Activated naive CD8-positive, alpha-beta T cell treated with anti-CD3 and anti-CD28 coated beads, Interleukin-2, amount 10 ng/mL, durations not matched to agents 7 days and 5 days (primary cell): ENCODE measurements around the gene ZNF609. TPM values are rescaled to one million over a fixed set of nuclear protein-coding genes. Genes with fewer than 3 reads are reported as not detected.

ENCODE experiments used
- ATAC-seq: fragments of 150-1000 bp; cut with Tn5 transposase; one replicate; pipeline ENCODE4 v1.10.0; 2021; ENCODE audit warnings: low read depth, moderate library complexity
- POLR2A ChIA-PET: fragments of 350-600 bp; sonication (Branson Sonifier 250); formaldehyde crosslinking; loops from one replicate; lab custom pipeline; 2021; ENCODE audit warnings: antibody characterized with exemption; lab: Charles Lee
- DNase-seq: peaks from one replicate; pipeline ENCODE4 v3.0.0; 2021
- H3K27ac Mint-ChIP-seq: one replicate; pipeline ENCODE4 v1.8.0; 2022; ENCODE audit warnings: mild to moderate bottlenecking, mixed read lengths
- H3K27me3 Mint-ChIP-seq: one replicate; pipeline ENCODE4 v1.8.0; 2022; ENCODE audit warnings: mild to moderate bottlenecking, moderate library complexity, mixed read lengths
- H3K36me3 Mint-ChIP-seq: one replicate; pipeline ENCODE4 v1.8.0; 2021; ENCODE audit warnings: mild to moderate bottlenecking, mixed read lengths
- H3K4me1 Mint-ChIP-seq: one replicate; pipeline ENCODE4 v1.8.0; 2021; ENCODE audit warnings: mixed read lengths
- H3K4me3 Mint-ChIP-seq: one replicate; pipeline ENCODE4 v1.8.0; 2022; ENCODE audit warnings: mild to moderate bottlenecking, moderate library complexity, mixed read lengths
- H3K9me3 Mint-ChIP-seq: one replicate; pipeline ENCODE4 v1.8.0; 2021; ENCODE audit warnings: mixed read lengths
- total RNA-seq, 2 experiments: library from RNA; stranded (reverse); gene quantifications; one replicate each; pipeline ENCODE4 v1.2.3, GENCODE V29; 2021

Gene ZNF609
- total RNA-seq, 2 experiments from 2014 or later, result 52.2 to 57.2 TPM

DNA sequence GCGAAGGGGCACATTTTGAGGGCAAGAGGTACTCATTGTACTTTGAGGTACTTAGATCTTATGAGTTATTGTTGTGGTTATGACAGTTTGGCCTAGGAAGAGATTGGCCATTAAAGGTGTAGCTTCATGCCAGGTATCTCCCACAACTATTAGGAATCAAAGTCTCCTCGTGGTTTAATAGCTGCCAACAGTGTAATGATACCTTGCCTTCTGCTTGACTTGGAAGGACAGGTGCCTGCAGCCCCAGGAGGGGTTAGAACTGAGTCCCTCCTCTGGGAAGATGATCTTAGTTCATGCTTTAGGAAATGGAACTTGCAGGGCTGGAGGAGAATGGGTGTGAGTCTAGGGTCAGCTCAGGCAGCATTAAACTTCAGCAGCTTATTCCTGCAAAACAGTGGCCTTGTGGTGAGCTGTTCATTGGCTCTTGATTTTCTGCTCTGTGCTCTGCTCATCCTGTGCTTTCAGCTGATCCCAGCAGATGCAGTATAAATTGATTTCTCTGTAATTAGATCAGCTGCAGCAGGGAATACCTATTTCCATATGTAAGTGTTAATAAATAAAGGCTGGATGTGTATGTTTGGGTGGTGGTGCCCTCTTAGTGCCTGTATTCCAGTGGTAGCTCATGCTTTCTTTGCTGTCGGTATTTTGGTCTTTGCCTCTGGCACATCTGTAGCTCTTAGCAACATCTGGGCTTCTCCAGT is 40.5 kb downstream of the ZNF609 start:
- no peaks in the 10 kb centered on the region for H3K27me3 Mint-ChIP-seq
- no peak for ATAC-seq
- POLR2A ChIA-PET, result interaction anchor here (0.6 kb wide), 2 partner anchors 23 to 114 kb away, joined by 3 read pairs; partner anchors contain the start of gene TRIP4
- DNase-seq, result no peak
- no peak overlapping the region for H3K27ac Mint-ChIP-seq
- H3K9me3 Mint-ChIP-seq, result no peaks in the 10 kb centered on the region
- H3K4me1 Mint-ChIP-seq, result peaks cover 51% of the 10 kb centered on the region
- H3K36me3 Mint-ChIP-seq, result peaks cover 38% of the 10 kb centered on the region
- no peak overlapping the region for H3K4me3 Mint-ChIP-seq

DNA sequence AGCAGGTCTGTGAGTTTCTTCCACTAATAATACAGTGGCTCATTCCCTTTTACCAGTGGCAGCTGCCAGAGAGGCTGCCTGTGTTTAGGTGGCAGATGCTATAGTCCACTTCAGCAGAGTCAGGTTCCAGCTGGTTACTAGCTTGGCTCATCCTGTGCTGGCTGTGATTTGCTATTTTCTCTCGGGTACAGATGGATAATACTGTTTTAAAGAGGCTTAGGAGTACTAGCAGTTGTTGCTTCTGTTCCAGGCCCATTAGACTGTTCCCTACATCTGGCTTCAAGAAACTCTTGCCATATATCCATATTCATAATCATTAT is 41.0 kb downstream of the ZNF609 start:
- DNase-seq, result no peak

DNA sequence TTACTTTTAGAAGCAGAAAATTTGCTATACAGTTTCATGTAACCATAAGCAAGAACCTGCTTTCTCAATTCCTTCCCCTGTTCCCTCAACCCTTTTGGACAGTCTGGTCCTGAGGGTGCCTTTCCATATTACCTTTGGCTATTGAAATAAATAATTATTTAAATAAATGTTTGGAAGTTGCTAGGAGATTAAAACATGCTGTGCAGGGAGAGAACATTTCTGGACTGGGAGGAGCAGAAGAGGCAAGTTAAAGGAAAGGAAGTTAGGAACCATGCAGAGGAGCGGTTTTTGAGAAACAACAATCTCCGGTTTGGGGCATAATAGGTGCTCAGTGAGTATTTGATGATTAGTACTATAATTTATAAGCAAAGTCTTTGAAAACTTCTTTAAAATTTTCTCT is 41.8 kb downstream of the ZNF609 start:
- Mint-ChIP-seq H3K4me3 (peak overlapping the region; percentile 57), H3K4me1 (peaks cover 56% of the 10 kb centered on the region), H3K27me3 (no peaks in the 10 kb centered on the region), H3K36me3 (peaks cover 30% of the 10 kb centered on the region), H3K9me3 (no peaks in the 10 kb centered on the region), H3K27ac (peak overlapping the region; percentile 87)
- DNase-seq (no peak), ATAC-seq (no peak)
- POLR2A ChIA-PET, result interaction anchor here (0.7 to 1.8 kb wide), 3 partner anchors 53 to 132 kb away, joined by 4 to 6 read pairs (median 4); no protein-coding TSS in a partner anchor

More for the DNA sequence above, 41.0 kb downstream of the ZNF609 start:
- Mint-ChIP-seq H3K4me3 (no peak overlapping the region), H3K36me3 (peaks cover 33% of the 10 kb centered on the region), H3K9me3 (no peaks in the 10 kb centered on the region), H3K27me3 (no peaks in the 10 kb centered on the region), H3K27ac (peak overlapping the region; percentile 21), H3K4me1 (peaks cover 51% of the 10 kb centered on the region)
- ATAC-seq, result no peak
- POLR2A ChIA-PET, result interaction anchor here (0.6 kb wide), 2 partner anchors 24 to 114 kb away, joined by 3 read pairs; partner anchors contain the start of gene TRIP4

DNA sequence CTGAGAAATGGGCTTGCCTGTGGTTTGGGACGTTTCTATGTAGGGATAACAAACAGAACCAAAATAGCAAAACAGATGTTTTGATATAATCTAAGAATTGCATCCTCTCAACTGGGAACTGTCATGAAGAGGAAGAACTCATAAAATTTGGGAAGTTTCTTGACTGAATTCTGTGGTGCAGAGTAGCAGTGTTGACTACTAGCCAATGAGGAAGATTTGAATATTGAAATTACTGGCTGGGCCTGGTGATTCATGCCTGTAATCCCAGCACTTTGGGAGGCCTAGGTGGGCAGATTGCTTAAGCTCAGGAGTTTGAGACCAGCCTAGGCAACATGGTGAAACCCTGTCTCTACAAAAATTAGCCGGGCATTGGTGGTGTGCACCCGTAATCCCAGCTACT is 42.2 kb downstream of the ZNF609 start:
- POLR2A ChIA-PET, result interaction anchor here (0.7 to 1.8 kb wide), 3 partner anchors 54 to 132 kb away, joined by 4 to 6 read pairs (median 4); no protein-coding TSS in a partner anchor
- DNase-seq (no peak), ATAC-seq (no peak)
- H3K36me3 Mint-ChIP-seq, result peaks cover 30% of the 10 kb centered on the region
- peaks cover 60% of the 10 kb centered on the region for H3K4me1 Mint-ChIP-seq
- H3K27ac Mint-ChIP-seq, result peak overlapping the region; percentile 87
- H3K4me3 Mint-ChIP-seq, result peak overlapping the region; percentile 57
- no peaks in the 10 kb centered on the region for H3K27me3 Mint-ChIP-seq
- no peaks in the 10 kb centered on the region for H3K9me3 Mint-ChIP-seq

DNA sequence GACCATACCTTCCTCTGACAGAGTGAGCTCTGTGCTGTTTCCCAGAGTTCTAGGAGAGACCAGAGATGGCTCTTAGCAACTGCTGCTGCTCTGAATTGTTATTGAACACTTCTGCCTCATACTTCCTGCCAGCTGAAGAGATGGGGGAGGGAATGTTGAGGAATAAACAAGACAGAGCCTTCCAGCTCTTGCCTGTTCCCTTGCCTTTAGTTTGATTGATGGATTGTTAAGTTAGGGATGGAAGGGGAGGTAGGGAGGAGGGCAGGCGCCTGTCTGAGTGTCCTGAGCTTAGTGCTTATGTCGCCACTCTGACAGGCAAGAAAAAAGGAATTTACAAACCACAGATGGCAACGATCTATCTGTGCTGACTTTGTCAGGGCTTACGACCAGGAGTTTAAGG is 42.8 kb downstream of the ZNF609 start:
- Mint-ChIP-seq H3K9me3 (no peaks in the 10 kb centered on the region), H3K4me1 (peaks cover 64% of the 10 kb centered on the region), H3K4me3 (peak overlapping the region; percentile 57), H3K36me3 (peaks cover 30% of the 10 kb centered on the region), H3K27ac (peak overlapping the region; percentile 87), H3K27me3 (no peaks in the 10 kb centered on the region)
- ATAC-seq (peak; percentile 29), DNase-seq (no peak)
- POLR2A ChIA-PET, result interaction anchor here (0.5 to 1.8 kb wide), 8 partner anchors 9 to 131 kb away, joined by 3 to 4 read pairs (median 3); no protein-coding TSS in a partner anchor

DNA sequence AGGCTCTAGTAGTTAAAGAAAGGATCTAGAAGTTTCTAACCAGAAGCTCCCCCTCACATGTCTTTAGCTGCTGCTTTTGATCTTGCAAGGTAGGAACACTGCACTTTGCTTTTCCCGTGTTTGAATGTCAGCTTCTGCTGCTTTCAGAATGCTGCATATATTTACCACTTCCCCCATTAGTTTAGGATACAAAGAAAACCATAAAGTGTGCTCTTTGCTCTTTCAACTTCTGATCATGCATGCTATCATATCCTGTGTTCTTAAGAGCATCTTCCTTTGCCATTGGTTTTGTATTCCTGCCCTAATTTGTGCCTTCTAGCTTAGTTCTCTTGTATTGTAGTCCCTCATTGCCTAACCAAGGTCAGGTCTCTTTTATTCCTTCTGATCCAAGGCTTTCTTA is 43.3 kb downstream of the ZNF609 start:
- no peaks in the 10 kb centered on the region for H3K27me3 Mint-ChIP-seq
- H3K36me3 Mint-ChIP-seq, result peaks cover 28% of the 10 kb centered on the region
- no peaks in the 10 kb centered on the region for H3K9me3 Mint-ChIP-seq
- H3K27ac Mint-ChIP-seq, result peak overlapping the region; percentile 87
- POLR2A ChIA-PET, result interaction anchor here (0.5 to 1.8 kb wide), 7 partner anchors 9 to 131 kb away, joined by 3 to 4 read pairs (median 3); no protein-coding TSS in a partner anchor
- ATAC-seq (peak; percentile 36), DNase-seq (no peak)
- peak overlapping the region; percentile 57 for H3K4me3 Mint-ChIP-seq
- H3K4me1 Mint-ChIP-seq, result peaks cover 64% of the 10 kb centered on the region

DNA sequence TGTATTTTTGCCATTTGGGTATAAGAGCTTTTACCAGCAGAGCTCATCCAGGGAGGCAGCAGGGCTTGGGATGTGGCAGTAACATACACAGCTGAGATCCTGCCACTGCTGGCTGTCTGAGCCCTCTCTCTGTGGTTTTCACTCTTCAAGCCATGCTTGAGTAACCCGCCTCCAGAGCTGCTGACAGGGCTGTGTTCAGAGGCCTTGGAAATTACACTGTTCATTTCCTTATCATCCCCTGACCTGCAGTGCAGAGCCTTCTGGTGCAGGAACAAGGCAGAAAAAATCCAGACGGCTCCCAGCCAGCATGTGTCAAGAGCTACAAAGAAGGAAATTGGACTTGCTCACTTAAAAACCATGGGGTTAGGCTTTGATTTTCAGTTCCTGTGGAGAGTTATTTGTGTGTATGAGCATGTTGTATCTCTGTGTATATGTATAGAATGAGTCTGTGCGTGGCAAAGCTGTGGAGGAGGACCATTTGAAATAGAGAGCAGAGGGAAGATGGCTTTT is 47.0 kb downstream of the ZNF609 start:
- no peak for DNase-seq
- H3K9me3 Mint-ChIP-seq, result no peaks in the 10 kb centered on the region
- peaks cover 4% of the 10 kb centered on the region for H3K36me3 Mint-ChIP-seq
- H3K27me3 Mint-ChIP-seq, result no peaks in the 10 kb centered on the region
- peaks cover 48% of the 10 kb centered on the region for H3K4me1 Mint-ChIP-seq
- peak overlapping the region; percentile 29 for H3K4me3 Mint-ChIP-seq
- H3K27ac Mint-ChIP-seq, result peak overlapping the region; percentile 53
- POLR2A ChIA-PET, result interaction anchor here (0.5 to 1.0 kb wide), 3 partner anchors 18 to 73 kb away, joined by 3 to 4 read pairs (median 3); no protein-coding TSS in a partner anchor
- peak; percentile 74 for ATAC-seq

DNA sequence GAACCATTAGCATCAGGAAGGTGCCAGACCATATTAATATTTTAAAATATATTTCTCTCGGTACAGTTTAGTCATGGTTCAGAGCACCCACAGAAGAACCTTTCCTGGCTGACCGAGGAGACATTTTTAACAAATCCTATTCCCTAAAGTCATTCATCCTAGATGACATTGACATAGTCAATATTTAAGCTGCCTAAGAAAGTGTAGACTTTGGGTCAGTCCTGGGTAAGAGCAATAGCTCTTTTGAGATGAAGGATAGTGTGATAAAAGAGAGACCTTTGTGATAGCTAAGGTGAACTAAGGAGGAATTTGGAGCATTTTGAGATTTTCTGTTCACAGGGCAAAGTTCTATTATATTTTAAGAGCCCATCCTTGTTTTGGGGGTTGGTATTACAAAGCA is 47.5 kb downstream of the ZNF609 start:
- H3K27ac Mint-ChIP-seq, result peak overlapping the region; percentile 35
- H3K4me1 Mint-ChIP-seq, result peaks cover 47% of the 10 kb centered on the region
- H3K36me3 Mint-ChIP-seq, result peaks cover 4% of the 10 kb centered on the region
- no peaks in the 10 kb centered on the region for H3K27me3 Mint-ChIP-seq
- ATAC-seq (no peak), DNase-seq (no peak)
- POLR2A ChIA-PET, result interaction anchor here (0.5 to 0.7 kb wide), 5 partner anchors 19 to 244 kb away, joined by 3 to 8 read pairs (median 3); no protein-coding TSS in a partner anchor
- no peaks in the 10 kb centered on the region for H3K9me3 Mint-ChIP-seq
- no peak overlapping the region for H3K4me3 Mint-ChIP-seq

DNA sequence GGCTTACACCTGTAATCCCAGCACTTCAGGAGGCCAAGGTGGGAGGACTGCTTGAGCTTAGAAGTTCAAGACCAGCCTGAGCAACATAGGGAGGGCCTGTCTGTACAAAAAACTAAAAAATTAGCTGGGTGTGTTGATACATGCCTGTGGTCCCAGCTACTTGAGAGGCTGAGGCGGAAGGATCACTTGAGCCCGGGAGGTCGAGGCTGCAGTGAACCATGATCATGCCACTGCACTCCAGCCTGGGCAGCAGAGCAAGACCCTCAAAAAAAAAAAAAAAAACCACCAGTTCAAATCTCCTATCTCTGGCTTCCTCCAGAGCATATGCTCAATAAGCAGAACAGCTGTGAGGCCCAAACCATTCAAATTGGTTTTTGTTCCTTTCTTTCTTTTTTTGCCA is 53.4 kb downstream of the ZNF609 start:
- POLR2A ChIA-PET, result interaction anchor here (0.7 to 1.0 kb wide), 4 partner anchors 9 to 70 kb away, joined by 3 to 5 read pairs (median 3); no protein-coding TSS in a partner anchor
- no peak for DNase-seq
- no peaks in the 10 kb centered on the region for H3K9me3 Mint-ChIP-seq
- H3K4me3 Mint-ChIP-seq, result peak overlapping the region; percentile 40
- ATAC-seq, result no peak
- peaks cover 43% of the 10 kb centered on the region for H3K4me1 Mint-ChIP-seq
- peaks cover 16% of the 10 kb centered on the region for H3K36me3 Mint-ChIP-seq
- H3K27me3 Mint-ChIP-seq, result no peaks in the 10 kb centered on the region
- peak overlapping the region; percentile 82 for H3K27ac Mint-ChIP-seq

DNA sequence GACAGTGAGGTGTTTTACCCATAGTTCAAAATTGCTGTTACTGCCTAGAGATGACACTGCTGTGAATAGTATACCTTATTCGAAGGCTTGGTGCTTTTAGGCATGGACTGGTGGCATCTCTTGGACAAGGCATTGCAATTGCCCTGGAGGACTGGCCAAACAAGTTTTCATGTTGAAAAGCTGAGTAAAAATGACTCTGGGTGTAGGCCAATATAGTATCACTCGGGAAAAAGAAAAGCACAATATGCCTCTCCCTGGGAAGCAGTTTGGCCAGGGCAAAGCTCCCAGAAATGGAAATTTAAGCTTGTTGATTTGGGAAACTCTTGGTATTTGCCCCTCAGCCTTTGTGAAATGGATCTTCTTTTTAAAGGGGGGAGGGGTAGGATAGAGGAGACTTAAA is 54.8 kb downstream of the ZNF609 start:
- H3K27ac Mint-ChIP-seq, result peak overlapping the region; percentile 81
- peak overlapping the region; percentile 72 for H3K4me3 Mint-ChIP-seq
- H3K4me1 Mint-ChIP-seq, result peaks cover 36% of the 10 kb centered on the region
- peaks cover 16% of the 10 kb centered on the region for H3K36me3 Mint-ChIP-seq
- POLR2A ChIA-PET, result no interaction called here
- DNase-seq, result no peak
- no peaks in the 10 kb centered on the region for H3K9me3 Mint-ChIP-seq
- ATAC-seq, result no peak
- no peaks in the 10 kb centered on the region for H3K27me3 Mint-ChIP-seq

DNA sequence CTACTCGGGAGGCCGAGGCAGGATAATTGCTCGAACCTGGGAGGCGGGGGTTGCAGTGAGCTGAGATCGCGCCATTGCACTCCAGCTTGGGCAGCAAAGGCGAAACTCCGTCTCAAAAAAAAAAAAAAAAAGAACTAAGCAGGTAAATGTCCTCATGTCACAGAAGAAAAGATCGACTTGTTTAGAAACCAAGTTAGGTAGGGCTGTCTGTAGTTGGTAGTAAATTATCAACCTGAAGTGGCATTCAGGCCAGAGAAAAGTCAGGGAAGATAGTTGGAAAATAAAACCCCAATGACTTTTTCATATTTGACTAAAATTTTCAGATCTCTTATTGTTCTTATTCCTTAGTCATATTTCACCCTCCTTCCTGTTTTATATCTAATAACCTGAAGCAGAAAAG is 55.4 kb downstream of the ZNF609 start:
- peaks cover 17% of the 10 kb centered on the region for H3K36me3 Mint-ChIP-seq
- H3K27ac Mint-ChIP-seq, result no peak overlapping the region
- no peak for ATAC-seq
- no peaks in the 10 kb centered on the region for H3K27me3 Mint-ChIP-seq
- H3K9me3 Mint-ChIP-seq, result no peaks in the 10 kb centered on the region
- no peak overlapping the region for H3K4me3 Mint-ChIP-seq
- POLR2A ChIA-PET, result no interaction called here
- no peak for DNase-seq
- peaks cover 36% of the 10 kb centered on the region for H3K4me1 Mint-ChIP-seq

DNA sequence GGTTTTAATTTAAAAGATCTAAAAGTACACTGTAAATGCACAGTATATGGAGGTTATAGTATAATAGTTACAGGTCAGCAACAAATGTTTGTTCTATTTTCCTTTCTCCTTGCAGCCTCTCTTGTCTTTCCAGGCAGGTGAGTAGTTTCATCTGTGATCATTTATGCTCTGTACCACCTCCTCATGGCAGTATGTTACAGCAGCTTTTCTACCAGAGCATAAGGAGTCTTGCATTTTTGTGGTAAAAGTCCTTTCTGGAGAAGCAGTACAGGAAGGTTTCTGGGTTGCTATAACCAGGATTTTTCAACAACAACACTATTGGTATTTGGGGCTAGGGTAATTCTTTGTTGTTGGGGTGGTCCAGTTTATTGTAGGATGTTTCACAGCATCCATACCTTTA is 59.5 kb downstream of the ZNF609 start:
- peaks cover 19% of the 10 kb centered on the region for H3K36me3 Mint-ChIP-seq
- H3K4me3 Mint-ChIP-seq, result no peak overlapping the region
- H3K9me3 Mint-ChIP-seq, result no peaks in the 10 kb centered on the region
- H3K4me1 Mint-ChIP-seq, result peaks cover 18% of the 10 kb centered on the region
- no peaks in the 10 kb centered on the region for H3K27me3 Mint-ChIP-seq
- no peak overlapping the region for H3K27ac Mint-ChIP-seq
- POLR2A ChIA-PET, result no interaction called here
- no peak for ATAC-seq
- DNase-seq, result no peak

DNA sequence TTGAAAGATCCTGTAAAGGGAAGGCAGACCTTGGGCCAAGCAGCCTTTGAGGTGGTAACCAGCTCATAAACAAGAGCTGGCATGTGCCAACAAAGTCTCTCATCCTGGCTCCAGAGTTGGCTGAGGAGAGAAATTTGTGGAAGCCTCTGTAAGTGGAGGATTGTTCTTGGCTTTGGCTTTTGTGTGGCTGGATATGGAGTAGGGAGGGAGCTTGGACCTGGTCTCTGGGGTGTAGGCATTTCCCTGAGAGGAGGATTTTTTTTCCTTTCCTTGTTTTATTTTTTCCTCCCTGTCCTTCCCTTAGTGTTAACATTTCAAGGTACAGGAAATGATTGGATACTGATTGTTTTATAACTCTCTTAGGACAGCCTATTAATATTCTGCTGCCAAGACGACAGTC is 60.8 kb downstream of the ZNF609 start:
- H3K36me3 Mint-ChIP-seq, result peaks cover 19% of the 10 kb centered on the region
- H3K4me1 Mint-ChIP-seq, result peaks cover 15% of the 10 kb centered on the region
- no peak overlapping the region for H3K27ac Mint-ChIP-seq
- DNase-seq (no peak), ATAC-seq (no peak)
- POLR2A ChIA-PET, result no interaction called here
- H3K4me3 Mint-ChIP-seq, result no peak overlapping the region
- H3K27me3 Mint-ChIP-seq, result no peaks in the 10 kb centered on the region
- H3K9me3 Mint-ChIP-seq, result no peaks in the 10 kb centered on the region
